GM18517 (cell line): ENCODE data around the gene PRDM1.

ENCODE experiments used
- ATAC-seq: cut with Tn5 transposase; IDR thresholded peaks from one replicate; pipeline ENCODE4 v1.9.1; 2021; ENCODE audit warnings: mild to moderate bottlenecking, moderate library complexity; ENCODE audit not compliant: unreplicated experiment

Gene PRDM1

GRCh38 chr6:106085984-106086813, at the start of gene PRDM1:
PRDM1 (plus strand) TSS chr6:106086336; CDS start chr6:106086554, 218 bp downstream.
- ATAC-seq: peak; percentile 61

- ATAC-seq: no peak
These were observed 49.1 kb upstream of the PRDM1 start for GRCh38 chr6:106037060-106037459.

- no peak for ATAC-seq
These were observed 46.1 kb upstream of the PRDM1 start for GRCh38 chr6:106039897-106040592.

- no peak for ATAC-seq
These were observed 42.0 kb upstream of the PRDM1 start for GRCh38 chr6:106044151-106044550.

- ATAC-seq: no peak
These were observed 41.1 kb upstream of the PRDM1 start for GRCh38 chr6:106045077-106045476.

- no peak for ATAC-seq
These were observed 39.9 kb upstream of the PRDM1 start for GRCh38 chr6:106046116-106046853.

GRCh38 chr6:106046854-106047200, 39.3 kb upstream of the PRDM1 start:
- ATAC-seq: no peak

- ATAC-seq: no peak
These were observed 37.8 kb upstream of the PRDM1 start for GRCh38 chr6:106048336-106048735.

GRCh38 chr6:106050538-106050937, 35.6 kb upstream of the PRDM1 start:
- ATAC-seq: no peak

- no peak for ATAC-seq
These were observed 34.9 kb upstream of the PRDM1 start for GRCh38 chr6:106051226-106051625.

GRCh38 chr6:106053484-106054205, 32.5 kb upstream of the PRDM1 start:
- ATAC-seq: no peak

- ATAC-seq: no peak
These were observed 30.6 kb upstream of the PRDM1 start for GRCh38 chr6:106055489-106055888.

- ATAC-seq: no peak
These were observed 29.9 kb upstream of the PRDM1 start for GRCh38 chr6:106056060-106056745.

- ATAC-seq: no peak
These were observed 29.3 kb upstream of the PRDM1 start for GRCh38 chr6:106056746-106057390.

- ATAC-seq: no peak
These were observed 26.8 kb upstream of the PRDM1 start for GRCh38 chr6:106059331-106059730.

- no peak for ATAC-seq
These were observed 26.0 kb upstream of the PRDM1 start for GRCh38 chr6:106060167-106060566.

- no peak for ATAC-seq
These were observed 22.7 kb upstream of the PRDM1 start for GRCh38 chr6:106063448-106063850.

- no peak for ATAC-seq
These were observed 22.0 kb upstream of the PRDM1 start for GRCh38 chr6:106064142-106064541.

- ATAC-seq: no peak
These were observed 21.4 kb upstream of the PRDM1 start for GRCh38 chr6:106064756-106065155.

- no peak for ATAC-seq
These were observed 19.1 kb upstream of the PRDM1 start for GRCh38 chr6:106066989-106067388.
